ENCODE measurements around the gene GRAMD2B. TPM values are rescaled to one million over a fixed set of nuclear protein-coding genes. Genes with fewer than 3 reads are reported as not detected.
A peak's percentile ranks its signal among the peaks of the same experiment; 100 is the strongest.

The GRAMD2B gene
- total RNA-seq, 4 donors from 2014 or later, result 19.1 to 44.1 (median 36.7) TPM

- no peak for DNase-seq (ENCODE audit: low spot score)
- ATAC-seq (ENCODE audit: low FRiP score), result no peak
- TF ChIP-seq CTCF (IDR thresholded peaks at IDR 0.05), result no peak
These were observed 74.3 kb downstream of the GRAMD2B start for GRCh38 chr5:126497506-126497905.

- DNase-seq (ENCODE audit: low spot score) (no peak), ATAC-seq (ENCODE audit: low FRiP score) (no peak)
- TF ChIP-seq CTCF (IDR thresholded peaks at IDR 0.05), result no peak
These were observed 76.1 kb downstream of the GRAMD2B start for GRCh38 chr5:126499278-126499677.

- TF ChIP-seq CTCF (IDR thresholded peaks at IDR 0.05), result no peak
- no peak for DNase-seq (ENCODE audit: low spot score)
- no peak for ATAC-seq (ENCODE audit: low FRiP score)
These were observed 76.7 kb downstream of the GRAMD2B start for GRCh38 chr5:126499853-126500342.

- no peak for TF ChIP-seq CTCF (IDR thresholded peaks at IDR 0.05)
- DNase-seq (ENCODE audit: low spot score), result no peak
These were observed 78.2 kb downstream of the GRAMD2B start for GRCh38 chr5:126501448-126501847.

GRCh38 chr5:126503602-126504104 lies 80.4 kb downstream of the GRAMD2B start:
- peak; percentile 77 for ATAC-seq (ENCODE audit: low FRiP score)
- no peak for DNase-seq (ENCODE audit: low spot score)
- no peak for TF ChIP-seq CTCF (IDR thresholded peaks at IDR 0.05)

More at GRCh38 chr5:126501448-126501847, 78.2 kb downstream of the GRAMD2B start:
- no peak for ATAC-seq (ENCODE audit: low FRiP score)

GRCh38 chr5:126506079-126506478 lies 82.9 kb downstream of the GRAMD2B start:
- no peak for TF ChIP-seq CTCF (IDR thresholded peaks at IDR 0.05)
- ATAC-seq (ENCODE audit: low FRiP score), result no peak
- DNase-seq (ENCODE audit: low spot score), result no peak

- DNase-seq (ENCODE audit: low spot score), result no peak
- no peak for ATAC-seq (ENCODE audit: low FRiP score)
These were observed 85.2 kb downstream of the GRAMD2B start for GRCh38 chr5:126508251-126508961.

More at GRCh38 chr5:126508251-126508961, 85.2 kb downstream of the GRAMD2B start:
- TF ChIP-seq CTCF (IDR thresholded peaks at IDR 0.05), result no peak
